Measurements from ENCODE around the gene CHGA.

CHGA gene

DNA sequence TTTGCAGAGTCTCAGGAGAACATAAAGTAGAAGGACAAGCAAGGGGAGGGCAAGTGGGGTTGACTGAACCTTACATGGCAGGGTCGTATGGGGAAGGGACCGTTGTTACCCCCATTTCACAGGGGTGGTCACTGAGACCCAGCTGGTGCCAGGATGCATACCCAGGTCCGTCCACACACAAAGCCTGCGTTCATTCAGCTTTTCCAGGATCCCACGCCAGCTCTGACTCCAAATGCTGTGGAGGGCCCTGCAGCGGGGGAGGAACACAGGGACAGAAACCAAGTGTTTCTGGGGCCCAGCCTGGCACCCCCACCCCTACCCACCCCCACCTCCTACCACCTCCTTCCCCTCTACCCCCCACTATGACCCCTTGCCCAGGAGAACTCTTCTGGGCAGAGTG lies 16.5 kb upstream of the CHGA start:
- no peak for DNase-seq

DNA sequence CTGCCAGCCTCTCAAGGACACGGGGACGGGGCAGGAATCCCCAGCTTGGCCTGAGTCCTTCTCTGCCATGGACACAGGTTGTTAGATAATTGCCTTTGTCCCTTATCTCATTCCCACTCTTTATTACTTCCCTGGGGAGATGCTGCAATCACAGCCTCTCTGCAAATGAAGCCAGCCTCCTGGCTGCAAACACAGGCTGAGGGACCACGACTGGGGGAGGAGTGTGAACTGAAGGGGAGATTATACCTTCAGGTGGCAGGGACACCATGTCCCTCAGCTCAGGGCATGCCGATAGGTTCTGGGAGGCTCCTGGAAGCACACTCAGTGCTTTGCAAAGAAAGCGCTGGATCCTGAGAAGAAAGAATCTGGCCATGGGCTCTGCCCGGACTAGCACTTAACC lies 16.1 kb upstream of the CHGA start:
- no peak for DNase-seq

GRCh38 chr14:92907316-92907911 lies 15.5 kb upstream of the CHGA start:
- no peak for DNase-seq

GRCh38 chr14:92914087-92914656 lies 8.8 kb upstream of the CHGA start:
- peak; percentile 45 for DNase-seq

- no peak for DNase-seq
Measured at GRCh38 chr14:92916201-92916600, 6.7 kb upstream of the CHGA start.

- no peak for DNase-seq
Measured at GRCh38 chr14:92917041-92917940, 5.7 kb upstream of the CHGA start.

DNA sequence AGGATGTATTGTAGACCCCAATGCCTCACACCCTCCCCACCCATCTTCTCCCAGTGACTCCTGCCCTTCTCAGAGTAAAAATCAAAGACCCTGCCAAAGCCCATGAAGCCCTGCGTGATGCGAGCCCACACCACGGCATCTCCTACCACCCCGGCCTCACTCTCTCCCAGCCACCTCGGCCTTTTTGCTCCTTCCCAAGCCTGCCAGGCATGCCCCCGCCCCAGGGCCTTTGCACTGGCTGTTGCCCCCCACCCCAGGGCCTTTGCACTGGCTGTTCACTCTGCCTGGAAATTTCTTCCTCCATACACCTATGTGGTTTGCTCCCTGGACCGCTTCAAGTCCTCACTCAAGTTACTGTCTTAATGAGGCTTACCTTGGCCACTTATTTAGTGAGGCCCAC lies 5.0 kb upstream of the CHGA start:
- no peak for DNase-seq

DNA sequence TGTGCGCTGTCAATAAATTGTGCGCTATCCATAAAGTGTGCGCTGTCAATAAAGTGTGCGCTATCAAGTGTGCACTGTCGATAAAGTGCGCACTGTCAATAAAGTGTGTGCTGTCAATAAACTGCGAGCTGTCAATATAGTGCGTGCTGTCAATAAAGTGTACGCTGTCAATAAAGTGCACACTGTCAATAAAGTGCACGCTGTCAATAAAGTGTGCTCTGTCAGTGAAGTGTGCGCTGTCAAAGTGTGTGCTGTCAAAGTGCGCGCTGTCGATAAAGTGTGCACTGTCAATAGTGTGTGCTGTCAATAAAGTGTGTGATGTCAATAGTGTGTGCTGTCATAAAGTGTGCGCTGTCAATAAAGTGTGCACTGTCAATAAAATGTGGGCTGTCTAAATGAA lies 2.9 kb upstream of the CHGA start:
- no peak for DNase-seq

- DNase-seq, result no peak
Measured at GRCh38 chr14:92922155-92922735, 705 bp upstream of the CHGA start.

GRCh38 chr14:92923744-92924103 lies 774 bp downstream of the CHGA start:
- no peak for DNase-seq

- no peak for DNase-seq
Measured at GRCh38 chr14:92924247-92924646, 1.3 kb downstream of the CHGA start.

- DNase-seq, result no peak
Measured at GRCh38 chr14:92925446-92925845, 2.5 kb downstream of the CHGA start.

- DNase-seq, result no peak
Measured at GRCh38 chr14:92926180-92926845, 3.4 kb downstream of the CHGA start.

DNA sequence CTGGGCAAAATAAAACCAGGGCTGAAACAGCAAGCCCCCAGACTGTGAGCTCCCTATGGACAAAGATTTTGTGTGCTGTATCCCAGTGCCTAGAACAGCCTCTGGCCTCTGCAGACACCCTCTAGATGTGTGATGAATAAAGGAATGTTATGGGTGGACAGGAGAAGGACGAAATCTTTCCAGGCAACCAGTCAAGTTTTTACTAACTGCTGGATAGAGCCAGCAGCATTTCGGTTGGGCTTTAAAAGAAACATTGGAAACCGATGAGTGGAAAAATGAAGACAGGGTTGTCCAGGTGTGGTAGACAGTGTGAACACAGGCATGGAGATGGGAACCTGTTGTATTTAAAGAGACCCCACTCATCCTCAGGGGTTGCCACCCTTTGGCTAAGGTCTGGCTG lies 4.0 kb downstream of the CHGA start:
- no peak for DNase-seq

DNA sequence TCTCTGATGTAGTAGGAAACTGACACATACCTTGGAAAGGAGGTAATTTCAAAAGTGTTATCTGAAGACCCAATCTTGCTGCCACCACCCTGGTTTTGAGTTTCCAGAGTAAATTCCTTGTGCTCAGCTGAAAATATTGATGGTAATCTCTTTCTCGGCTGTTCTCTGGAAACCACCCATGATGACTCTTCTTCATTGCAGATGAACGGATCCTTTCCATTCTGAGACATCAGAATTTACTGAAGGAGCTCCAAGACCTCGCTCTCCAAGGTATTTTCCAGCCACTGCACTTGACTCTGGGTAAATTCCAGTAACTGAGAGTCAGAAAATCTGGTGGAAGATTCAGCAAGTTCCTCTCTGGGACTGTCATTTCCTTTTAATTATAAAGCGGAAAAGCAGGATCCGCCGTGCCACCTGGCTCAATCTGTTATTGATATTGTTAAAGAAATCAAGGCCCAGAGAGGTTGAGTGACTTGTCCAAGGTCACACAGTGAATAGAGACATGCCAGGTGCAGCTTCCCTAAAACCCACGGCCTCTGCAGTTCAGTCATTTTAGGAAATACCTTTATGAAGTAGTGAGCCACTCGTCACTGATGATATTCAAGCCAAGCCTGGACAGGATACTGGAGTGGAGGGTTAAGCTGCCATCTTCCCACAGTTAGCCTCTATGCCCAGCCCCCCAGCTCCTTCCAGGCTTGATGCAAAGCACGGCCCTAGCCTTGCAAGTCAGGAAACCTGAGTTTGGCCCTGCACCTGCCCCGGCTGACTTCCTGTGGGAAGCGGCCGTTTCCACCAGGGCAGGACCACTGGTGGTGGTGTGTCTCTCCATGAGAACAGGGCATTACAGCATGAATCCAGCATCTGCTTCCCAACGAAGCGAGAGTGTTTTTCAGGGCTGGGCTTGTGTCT lies 4.7 kb downstream of the CHGA start:
- no peak for DNase-seq

DNA sequence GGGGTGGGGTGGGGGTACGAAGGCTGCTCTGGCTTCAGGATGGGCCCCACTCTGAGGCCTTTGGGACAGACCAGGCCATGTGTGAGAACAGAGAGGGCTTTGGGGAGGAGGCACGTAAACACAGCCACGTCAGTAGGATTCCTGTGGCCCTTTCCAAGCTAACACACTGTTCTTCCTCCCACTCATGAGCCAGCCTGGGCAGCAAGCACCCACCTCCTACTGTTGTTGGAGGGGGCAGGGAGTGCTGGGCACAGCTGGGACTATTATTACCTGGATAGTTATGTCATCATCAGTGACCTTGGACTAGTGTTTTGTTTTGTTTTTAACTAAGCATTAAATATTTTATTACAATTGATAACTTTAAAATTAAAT lies 5.3 kb downstream of the CHGA start:
- no peak for DNase-seq

DNA sequence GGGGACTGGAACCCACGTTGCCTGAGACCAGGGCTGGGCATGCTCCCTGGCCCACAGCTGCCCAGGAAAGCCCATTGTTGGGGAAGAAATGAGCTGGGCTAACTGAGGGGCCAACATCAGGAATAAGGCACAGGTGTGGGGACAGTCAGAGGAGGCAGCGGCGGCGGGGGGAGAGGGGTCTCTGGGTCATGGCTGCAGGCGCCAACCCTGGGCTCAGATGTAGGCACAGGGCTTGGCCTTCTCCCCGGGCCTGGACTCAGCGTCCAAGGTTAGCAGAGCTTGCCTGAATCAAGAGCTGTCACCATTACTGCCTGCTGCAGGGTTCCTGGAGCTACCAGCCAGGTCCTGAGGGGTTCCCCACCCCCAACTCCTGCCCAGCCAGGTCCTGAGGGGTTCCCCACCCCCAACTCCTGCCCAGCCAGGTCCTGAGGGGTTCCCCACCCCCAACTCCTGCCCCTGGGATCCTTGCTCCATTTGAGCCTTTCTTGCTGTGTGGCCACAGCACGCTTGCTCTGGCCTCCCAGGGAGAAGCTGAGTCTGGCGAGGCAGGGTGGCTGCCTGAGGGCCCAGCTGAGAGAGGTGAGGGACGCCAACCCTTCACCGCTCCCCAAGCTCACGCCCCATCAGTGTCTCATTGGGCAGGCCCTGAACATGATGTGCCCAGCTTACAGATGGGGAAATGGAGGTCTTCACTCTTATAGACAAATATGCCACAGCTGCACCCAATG lies 6.2 kb downstream of the CHGA start:
- DNase-seq, result no peak

GRCh38 chr14:92929689-92930608 lies 7.0 kb downstream of the CHGA start:
- no peak for DNase-seq

GRCh38 chr14:92930737-92931602 lies 8.0 kb downstream of the CHGA start:
- DNase-seq, result no peak
